ENCODE data around the gene DEPDC1. TPM values are rescaled to one million over a fixed set of nuclear protein-coding genes. Genes with fewer than 3 reads are reported as not detected.
"Not testable (repeated sequence)": the region's sequence is repeated elsewhere in the genome, so short reads cannot be mapped to it uniquely, and the experiment has no call there.

Gene DEPDC1, protein sequence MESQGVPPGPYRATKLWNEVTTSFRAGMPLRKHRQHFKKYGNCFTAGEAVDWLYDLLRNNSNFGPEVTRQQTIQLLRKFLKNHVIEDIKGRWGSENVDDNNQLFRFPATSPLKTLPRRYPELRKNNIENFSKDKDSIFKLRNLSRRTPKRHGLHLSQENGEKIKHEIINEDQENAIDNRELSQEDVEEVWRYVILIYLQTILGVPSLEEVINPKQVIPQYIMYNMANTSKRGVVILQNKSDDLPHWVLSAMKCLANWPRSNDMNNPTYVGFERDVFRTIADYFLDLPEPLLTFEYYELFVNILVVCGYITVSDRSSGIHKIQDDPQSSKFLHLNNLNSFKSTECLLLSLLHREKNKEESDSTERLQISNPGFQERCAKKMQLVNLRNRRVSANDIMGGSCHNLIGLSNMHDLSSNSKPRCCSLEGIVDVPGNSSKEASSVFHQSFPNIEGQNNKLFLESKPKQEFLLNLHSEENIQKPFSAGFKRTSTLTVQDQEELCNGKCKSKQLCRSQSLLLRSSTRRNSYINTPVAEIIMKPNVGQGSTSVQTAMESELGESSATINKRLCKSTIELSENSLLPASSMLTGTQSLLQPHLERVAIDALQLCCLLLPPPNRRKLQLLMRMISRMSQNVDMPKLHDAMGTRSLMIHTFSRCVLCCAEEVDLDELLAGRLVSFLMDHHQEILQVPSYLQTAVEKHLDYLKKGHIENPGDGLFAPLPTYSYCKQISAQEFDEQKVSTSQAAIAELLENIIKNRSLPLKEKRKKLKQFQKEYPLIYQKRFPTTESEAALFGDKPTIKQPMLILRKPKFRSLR
- total RNA-seq = 7.8 TPM

DNA sequence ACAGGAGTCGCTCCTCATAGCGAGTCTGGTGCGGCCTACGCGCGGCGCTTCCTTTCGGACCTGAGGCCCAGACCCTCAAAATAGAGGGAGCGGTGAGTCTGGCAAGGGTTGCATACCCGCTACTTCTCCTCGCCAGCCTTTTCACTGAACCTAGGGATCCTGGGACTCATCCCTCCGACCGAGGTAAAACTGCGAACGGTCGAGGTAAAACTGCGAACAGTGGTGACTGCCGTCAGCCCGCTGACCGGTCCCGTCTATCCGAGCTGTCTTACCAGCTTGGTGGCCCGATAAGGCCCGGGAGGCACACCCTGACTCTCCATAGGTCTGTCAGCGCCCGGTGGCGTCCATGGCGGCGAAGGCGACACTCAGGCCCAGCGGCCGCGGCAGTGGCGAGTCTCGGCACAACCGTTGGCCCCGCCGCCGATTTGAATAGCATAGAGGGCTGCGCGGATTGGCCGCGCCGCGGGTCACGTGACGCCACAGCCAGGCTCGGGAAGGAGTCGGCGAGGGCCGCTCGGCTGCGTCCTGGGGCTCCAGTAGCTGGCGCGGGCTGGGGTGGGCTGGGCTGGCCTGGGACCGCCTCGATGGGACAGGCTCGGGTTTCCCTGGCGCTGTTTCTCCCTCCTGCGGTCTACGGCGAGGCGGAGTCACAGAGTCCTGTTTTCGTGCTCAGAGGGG, at the start of gene DEPDC1:
DEPDC1 (minus strand) TSS at position 403 of the 678 bp plus-strand sequence; CDS start at position 320, 83 bp downstream.
- peak; percentile 90 for DNase-seq

DNA sequence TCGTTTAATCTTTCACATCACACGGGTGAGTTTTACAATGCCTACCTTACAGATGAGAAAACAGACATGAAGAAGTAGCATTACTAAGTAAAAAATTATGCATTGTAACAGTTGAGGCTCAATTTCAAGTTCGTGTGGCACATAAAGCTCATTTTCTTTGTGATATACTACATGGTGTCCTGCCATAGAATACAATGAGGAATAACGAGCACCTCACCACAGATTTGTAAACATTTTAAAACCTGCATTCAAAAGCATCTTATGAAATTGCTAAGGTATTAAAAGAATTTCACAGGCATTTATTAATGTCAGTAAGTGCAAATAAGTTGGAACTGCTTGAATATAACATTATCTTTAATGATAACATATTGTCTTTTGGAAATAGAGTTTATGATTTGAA, 47.8 kb upstream of the DEPDC1 start:
- no peak for DNase-seq

DNA sequence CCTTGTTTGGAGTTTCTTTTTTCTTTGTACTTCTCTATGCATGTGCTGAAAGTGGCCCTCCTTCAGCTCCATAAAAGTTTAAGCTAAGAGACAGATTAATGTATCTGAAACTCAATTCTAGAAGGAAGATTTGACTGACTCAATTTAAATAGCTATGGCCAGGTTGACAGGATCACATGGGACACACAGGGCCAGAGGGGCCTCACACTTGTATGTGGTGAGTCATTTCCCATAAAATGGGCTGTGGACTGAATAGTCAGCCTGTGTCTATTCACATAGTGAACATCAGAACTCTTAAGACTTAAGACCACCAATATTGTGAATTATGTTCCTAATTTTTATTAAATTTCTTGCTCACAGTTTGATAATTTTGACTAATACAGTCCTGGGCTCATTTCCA, 45.7 kb upstream of the DEPDC1 start:
- DNase-seq = no peak

DNA sequence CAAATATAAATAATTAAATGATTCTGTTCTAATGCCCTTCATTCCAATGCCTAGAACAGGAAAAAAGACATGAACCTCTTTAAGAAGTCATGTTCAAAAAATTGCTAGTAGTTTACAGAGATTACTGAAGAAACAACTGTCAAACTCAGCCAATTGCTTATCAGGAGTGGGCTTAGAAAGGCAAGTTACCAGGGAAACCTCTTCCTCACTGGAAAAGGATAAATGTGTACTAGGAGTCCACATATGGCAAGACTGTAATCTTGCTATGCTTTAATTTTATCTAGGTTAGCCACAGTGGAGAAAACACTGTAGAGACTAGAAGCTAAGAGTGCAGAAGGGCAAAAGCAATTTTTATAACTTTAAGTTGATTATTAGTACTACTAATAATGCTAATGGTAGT, 42.1 kb upstream of the DEPDC1 start:
- no peak for DNase-seq

DNA sequence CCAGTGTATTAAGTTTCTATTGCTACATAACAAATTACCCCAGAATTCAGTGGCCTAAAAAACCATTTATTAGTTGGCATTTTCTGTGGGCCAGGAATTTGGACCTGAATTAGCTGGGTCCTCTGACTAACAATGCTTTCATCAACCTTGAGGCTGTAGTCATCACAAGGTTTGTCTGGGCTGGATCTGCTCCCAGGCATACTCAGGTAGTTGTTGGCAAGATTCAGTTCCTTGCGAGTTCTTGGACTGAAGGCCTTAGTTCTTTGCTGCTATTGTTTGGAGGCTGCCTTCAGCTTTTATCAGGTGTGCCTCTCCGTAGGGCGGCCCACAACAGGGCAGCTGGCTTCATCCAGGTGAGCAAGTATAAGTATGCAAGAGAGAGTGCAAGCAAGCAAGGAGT, 31.4 kb upstream of the DEPDC1 start:
- no peak for DNase-seq

DNA sequence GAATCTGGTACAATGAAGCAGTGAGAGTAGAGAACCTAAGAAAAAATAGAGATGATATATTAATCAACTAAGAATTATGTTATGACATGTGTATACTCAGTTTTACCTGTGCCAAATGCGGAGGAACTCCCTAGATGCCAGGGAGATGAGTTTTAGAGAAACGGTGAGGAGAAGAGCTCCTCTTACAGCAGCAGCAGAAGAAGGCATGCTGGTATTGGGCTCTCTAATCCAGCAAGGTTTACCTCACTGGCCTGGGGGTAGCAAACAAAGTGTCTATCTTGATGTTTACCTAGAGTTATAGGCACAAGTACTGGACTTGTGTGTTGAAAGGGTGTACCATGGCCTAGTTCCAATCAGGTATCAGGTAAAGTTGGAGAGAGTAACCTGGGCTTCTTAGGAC, 28.9 kb upstream of the DEPDC1 start:
- no peak for DNase-seq

DNA sequence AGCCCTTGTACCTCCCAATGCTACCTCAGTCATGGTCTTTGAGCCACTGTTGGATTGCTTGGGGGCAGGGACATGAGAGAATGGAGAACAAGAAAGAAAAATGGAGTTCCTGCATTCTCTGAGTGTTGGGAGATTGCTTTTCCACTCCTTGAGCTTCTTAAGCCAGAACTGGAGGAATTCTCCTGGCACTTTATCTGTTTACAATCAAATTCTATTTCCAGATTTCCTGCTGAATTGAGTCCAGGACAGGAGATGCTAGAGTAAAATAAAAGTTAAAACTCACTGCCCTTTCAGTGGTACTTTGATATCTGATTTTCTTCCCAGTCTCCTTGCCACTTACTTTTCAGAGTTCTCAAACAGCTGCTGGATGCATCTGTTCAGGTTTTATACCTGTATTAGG, 24.4 kb upstream of the DEPDC1 start:
- no peak for DNase-seq

DNA sequence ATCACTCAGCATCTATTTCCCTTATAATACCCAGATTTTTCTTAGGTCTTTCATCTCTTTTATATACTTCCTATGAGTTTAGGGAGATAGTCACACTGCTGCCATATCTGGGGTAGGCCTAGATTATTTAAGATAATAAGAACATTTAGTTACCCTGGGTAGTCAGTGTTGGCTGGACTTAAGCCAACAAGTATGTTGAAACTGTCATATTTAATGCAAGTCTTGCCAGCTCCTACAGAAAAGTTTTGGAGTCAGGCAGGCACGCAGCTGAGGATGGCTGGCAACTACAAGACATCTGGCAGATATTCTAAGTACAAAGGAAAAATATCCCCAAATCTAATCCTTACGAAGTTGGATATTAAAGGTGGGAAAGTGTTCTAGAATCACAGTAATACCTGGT, 19.2 kb upstream of the DEPDC1 start:
- no peak for DNase-seq

DNA sequence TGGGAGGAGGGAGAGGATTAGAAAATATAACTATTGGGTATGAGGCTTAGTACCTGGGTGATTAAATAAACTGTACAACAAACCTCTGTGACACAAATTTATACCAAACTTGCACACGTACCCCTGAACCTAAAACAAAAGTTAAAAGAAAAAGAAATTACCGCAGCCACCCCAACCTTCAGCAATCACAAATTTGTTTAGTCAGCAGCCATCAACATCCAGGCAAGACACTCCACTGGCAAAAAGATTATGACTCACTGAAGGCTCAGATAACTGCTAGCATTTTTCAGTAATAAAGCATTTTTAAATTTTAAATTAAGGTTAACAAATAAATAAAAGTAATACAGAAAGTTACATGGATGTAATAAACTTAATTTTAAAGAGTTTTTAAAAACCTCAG, 14.4 kb upstream of the DEPDC1 start:
- DNase-seq = no peak

DNA sequence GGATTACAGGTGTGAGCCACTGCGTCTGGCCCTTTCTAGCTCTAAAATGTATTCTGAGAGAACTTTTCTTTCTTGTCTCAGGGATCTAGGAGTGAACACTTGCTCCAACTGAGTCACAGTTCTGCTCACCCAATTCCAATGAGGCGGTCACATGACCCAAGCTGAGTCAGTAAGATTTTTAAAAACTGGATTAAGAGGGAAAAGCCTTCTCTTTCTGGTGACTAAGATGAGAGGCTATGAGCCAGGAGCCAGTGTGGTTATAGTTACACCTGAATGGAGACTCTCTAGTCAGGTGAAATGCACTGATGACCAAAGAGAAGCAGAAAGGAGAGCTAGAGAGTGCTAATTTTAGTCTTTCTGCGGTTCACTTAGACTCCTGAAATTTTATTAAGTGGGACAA, 9.5 kb upstream of the DEPDC1 start:
- no peak for DNase-seq

DNA sequence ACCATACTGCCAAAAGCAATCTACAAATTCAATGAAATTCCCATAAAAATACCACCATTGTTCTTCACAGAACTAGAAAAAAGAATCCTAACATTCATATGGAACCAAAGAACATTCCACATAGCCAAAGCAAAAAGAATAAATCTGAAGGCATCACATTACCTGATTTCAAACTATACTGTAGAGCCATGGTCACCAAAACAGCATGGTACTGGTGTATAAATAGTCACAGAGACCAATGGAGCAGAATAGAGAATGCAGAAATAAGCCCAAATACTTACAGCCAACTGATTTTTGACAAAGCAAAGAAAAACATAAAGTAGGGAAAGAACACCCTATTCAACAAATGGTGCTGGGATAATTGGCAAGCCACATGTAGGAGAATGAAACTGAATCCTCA, 6.2 kb upstream of the DEPDC1 start:
- no peak for DNase-seq

DNA sequence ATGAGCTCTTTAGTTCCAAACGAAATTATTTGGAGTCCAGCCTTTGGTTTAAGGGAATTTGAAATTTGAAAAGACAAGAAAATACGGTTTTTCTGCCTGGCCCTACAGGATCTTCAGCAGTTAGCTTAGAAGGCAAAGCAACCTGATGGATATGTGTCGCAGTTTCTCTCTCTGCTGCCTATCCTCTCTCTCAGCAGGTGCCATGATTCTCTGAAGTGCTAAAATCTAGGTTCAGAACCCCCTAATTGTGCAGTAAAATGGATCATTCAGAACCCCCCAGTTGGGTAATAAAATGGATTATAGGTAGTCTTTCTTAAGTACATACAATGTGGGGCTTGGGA, 446 bp upstream of the DEPDC1 start:
- no peak for DNase-seq

DNA sequence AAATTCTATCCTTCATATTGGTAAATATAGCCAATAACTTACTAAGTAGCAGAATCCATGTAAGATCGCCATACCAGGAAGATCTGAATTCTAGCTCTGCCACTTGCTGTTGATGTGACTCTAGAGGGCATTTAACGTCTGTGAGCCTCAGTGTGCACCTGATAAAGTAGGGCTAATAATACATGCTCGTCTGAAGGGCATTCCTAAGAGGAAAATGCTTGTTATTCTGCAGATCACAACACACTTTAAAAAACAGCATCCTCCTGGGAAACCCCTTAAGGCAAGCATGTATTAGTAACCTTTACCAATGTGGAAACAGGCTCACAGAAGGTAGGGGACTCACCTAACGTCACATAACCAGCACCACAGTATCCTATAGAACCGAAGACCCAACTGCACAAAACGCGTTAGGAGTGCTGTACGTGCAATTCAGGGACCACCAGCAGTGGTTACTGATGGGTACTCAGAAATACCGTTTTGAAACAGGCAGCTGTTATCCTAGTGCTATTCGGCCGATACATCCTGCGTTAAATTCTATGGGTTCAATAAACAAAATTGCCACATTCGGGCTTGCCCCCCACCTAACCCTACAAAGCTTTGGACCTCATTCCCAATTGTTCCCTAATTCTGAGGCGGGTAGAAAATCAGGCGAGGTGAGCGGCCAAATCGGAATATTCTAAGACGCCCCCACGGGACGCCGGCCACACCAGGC, 758 bp downstream of the DEPDC1 start:
- no peak for DNase-seq

DNA sequence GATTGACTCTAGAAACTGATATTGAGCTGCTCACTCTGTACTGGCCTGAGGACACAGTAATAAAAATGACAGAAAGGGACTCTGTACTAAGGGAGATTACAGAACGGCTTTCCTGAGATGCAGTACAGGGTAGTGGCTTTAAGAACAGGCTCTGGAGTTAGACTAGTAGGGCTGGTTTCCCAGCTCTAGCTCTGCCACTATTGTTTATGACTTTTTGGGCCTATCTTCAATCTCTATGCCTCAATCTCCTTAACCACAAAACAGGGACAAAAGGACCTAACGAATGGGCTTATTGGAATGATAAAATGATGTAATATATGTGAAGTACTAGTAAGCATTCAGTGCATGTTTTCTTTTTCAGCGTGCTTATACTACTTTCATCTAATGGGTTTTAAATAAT, 1.4 kb downstream of the DEPDC1 start:
- no peak for DNase-seq

DNA sequence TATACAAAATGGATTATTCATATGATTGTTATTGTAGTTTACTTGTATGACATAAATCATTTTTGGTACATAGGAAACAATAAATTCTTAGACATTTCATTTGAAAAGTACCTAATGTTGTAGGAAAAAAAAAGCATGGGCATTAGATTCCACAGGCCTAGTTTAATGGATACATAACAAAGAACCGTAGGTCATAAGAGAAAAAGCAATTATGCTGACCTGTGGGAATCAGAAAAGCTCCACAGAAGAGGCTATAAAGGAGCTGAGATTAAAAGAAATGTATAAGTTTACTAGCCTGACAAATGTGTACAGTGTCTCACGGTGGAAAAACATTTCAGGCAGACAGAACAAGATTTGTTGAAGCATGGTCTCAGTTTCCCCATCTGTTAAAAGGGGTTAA, 3.7 kb downstream of the DEPDC1 start:
- no peak for DNase-seq

DNA sequence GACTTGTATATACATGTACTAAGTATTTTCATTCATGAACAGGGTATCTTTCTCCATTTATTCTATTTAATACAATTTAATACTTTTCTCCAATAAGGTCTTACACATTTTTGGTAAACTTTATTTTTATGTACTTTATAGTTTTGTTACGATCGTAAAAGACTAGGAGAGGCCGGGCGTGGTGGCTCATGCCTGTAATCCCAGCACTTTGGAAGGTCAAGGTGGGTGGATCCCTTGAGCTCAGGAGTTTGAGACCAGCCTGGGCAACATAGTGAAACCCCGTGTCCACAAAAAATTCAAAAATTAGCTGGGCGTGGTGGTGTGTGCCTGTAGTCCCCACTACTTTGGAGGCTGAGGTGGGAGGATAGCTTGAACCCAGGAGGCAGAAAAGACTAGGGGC, 4.6 kb downstream of the DEPDC1 start:
- DNase-seq = not testable (repeated sequence)

DNA sequence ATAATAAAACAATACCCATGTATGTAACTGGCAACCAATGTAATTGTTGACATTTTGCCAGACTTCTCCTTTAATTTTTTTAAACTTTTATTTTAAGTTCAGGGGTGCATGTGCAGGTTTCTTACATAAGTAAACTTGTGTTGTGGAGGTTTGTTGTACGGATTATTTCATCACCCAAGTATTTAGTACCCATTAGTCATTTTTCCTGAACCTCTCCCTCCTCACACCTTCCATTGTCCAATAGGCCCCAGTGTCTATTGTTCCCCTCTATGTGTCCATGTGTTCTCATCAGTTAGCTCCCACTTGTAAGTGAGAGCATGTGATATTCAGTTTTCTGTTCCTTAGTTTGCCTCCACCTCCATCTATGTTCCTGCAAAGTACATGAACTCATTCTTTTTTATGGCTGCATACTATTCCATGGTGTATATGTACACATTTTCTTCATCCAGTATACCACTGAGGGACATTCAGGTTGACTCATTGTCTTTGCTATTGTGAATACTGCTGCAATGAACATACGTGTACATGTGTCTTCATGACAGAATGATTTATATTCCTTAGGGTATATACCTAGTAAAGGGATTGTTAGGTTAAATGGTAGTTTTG, 6.7 kb downstream of the DEPDC1 start:
- no peak for DNase-seq

DNA sequence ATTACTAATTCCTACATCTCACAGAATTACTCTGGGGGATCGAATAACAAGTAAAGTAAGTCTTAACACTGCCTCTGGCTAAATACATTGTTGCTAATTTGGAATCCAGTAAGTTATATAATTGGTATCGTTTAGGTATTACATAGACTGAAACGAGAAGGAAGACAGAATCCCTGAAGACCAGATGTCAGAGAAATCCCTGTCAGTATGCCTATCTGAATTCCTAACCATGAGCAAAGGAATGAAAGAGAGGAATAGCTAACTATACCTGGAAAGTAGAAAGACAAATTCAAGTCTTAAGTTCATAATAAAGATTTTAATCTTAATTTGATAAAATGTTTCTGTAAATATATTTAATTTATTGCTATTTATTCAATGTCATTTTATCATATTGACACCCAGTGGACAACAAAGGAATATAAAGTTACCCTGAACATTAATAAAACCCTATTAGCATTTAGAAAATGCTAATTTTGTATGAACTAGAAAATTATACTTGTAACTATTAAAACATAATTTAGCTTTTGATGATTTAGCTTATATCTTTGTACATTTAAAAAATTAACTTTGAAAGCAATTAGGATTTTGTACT, 11.4 kb downstream of the DEPDC1 start:
- DNase-seq = no peak

DNA sequence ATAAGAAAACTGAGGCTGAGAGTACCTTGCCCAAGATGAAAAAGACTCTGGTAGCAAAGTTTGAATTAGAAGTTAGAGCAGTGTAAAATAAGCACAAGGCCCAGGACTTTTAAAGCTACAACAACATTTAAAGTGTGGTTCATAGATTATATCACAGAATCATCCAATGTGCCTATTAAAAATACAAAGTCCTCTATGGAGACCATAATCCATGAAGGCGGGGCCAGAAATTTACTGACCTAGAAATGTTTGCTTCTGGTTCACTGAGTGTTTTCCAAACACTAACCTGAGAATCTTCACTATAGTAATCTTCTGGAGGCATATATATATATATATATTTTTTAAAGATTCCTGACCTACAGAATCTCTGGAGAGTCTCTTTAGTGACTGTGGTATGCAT, 12.3 kb downstream of the DEPDC1 start:
- DNase-seq = no peak

DNA sequence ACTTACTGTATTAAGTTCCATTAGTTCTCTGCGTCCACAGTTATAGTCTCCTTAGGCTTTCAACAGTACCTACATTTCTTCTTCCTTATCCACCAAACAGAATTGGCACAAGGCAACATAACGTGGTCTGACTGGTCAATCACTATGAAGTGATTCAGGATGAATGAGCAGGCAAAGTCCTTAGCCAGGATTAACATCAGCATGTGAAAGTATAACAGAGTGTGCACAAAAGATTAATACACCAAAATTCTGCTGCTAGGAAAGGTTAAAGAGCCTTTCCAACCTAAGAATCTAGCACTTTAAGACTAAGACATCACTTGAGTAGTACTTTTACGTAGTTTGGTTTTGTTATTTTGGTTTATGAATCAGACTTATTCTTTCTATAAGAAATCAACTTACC, 15.8 kb downstream of the DEPDC1 start:
- DNase-seq = no peak

DNA sequence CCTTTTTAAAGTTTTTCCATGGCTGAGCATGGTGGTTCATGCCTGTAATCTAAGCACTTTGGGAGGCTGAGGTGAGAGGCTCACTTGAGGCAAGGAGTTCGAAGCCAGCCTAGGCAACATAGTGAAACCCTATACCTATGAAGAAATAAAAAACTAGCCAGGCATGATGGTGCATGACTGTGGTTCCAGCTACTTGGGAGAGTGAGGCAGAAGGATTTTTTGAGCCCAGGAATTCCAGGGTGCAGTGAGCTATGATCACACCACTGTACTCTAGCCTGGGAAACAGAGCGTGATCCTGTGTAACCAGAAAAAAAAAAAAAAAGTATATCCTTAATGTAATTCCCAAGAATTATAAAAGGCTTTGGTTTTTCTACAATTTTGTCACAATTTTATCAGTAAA, 17.4 kb downstream of the DEPDC1 start:
- no peak for DNase-seq

DNA sequence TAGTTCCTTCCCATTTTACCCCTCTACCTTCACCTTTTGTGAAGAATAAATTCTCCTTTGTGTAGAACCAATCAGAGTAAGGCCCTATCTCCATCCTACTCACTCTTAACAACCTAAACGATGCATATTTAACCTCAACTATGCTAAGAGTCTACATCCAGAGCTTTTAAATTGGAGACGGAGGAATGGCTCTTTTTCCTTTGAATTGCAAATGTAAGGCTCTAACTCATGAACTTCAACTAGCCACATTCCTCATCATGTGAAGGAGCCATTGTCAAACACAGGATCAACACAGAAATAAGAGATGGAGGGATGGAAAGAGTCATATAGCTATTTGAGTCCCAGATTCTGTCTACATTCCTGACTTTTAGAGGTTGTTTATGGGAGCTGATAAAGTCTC, 18.2 kb downstream of the DEPDC1 start:
- DNase-seq = no peak

Data from skin of body (tissue), 2 donors.